GM12891 (cell line): Measurements from ENCODE around the gene FILIP1L.

Experiments
- POLR2A ChIP-seq: IDR thresholded peaks from 2 replicates; pipeline ENCODE4 v1.6.1; 2011; ENCODE audit warnings: low read depth, low read length, control low read depth
- POLR2AphosphoS5 ChIP-seq: IDR thresholded peaks from 2 replicates; pipeline ENCODE4 v1.6.1; 2011; ENCODE audit warnings: low read depth, low read length, control low read depth

GRCh38 chr3:99967796-99968195, 146.5 kb downstream of the FILIP1L start:
- TF ChIP-seq POLR2A (no peak), POLR2AphosphoS5 (no peak)
